ENCODE measurements around the gene ITCH. TPM values are rescaled to one million over a fixed set of nuclear protein-coding genes. Genes with fewer than 3 reads are reported as not detected.

ITCH gene
- total RNA-seq, 1 donor from 2014 or later, result 93.2 TPM

DNA sequence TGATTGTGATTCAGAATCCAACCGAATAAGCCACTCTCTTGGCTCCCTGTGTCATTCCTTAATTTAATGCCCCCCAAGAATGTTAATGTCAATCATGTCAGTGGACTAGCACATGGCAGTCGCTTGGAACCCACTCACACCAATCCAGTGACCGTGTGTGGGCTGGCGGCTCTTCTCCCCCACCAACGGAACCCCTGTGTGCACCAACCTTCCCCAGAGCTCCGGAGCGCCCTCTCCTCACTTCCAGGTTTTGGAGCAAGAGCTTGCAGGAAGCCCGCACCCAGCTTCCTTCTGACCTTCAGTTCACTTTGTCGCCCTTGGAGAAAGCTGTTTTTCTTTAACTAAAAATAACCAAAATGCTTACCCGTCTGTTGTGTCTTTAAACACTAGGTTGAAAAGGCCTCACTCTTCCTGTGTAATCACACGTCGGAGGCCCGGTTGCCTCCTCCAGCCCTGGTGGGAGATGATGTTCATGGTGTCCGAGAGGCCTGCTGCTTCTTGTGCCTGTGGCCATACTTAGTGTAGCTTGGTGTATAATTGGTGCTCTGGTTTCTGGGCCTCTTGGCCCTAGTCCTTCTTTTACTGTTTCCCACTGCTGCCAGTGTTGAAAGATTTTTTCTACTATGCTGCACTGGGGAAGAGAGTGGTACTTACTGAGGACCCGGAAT, 177.7 kb downstream of the ITCH start:
- TF ChIP-seq, protein P1, sequence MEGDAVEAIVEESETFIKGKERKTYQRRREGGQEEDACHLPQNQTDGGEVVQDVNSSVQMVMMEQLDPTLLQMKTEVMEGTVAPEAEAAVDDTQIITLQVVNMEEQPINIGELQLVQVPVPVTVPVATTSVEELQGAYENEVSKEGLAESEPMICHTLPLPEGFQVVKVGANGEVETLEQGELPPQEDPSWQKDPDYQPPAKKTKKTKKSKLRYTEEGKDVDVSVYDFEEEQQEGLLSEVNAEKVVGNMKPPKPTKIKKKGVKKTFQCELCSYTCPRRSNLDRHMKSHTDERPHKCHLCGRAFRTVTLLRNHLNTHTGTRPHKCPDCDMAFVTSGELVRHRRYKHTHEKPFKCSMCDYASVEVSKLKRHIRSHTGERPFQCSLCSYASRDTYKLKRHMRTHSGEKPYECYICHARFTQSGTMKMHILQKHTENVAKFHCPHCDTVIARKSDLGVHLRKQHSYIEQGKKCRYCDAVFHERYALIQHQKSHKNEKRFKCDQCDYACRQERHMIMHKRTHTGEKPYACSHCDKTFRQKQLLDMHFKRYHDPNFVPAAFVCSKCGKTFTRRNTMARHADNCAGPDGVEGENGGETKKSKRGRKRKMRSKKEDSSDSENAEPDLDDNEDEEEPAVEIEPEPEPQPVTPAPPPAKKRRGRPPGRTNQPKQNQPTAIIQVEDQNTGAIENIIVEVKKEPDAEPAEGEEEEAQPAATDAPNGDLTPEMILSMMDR (IDR thresholded peaks at IDR 0.05; ENCODE audit: insufficient read depth, low read length, severe bottlenecking), result no peak
- H3K36me3 ChIP-seq (ENCODE audit: control insufficient read depth, insufficient read depth, low read length), result peaks cover 23% of the 10 kb centered on the region
- DNase-seq (ENCODE audit: low read depth) (no peak), FAIRE-seq (no peak)
- no peak overlapping the region for H3K4me3 ChIP-seq (ENCODE audit: low read depth, low read length)
- no peaks in the 10 kb centered on the region for H3K27me3 ChIP-seq (ENCODE audit: control insufficient read depth, insufficient read depth, low read length)

GRCh38 chr20:34541264-34541901, 178.3 kb downstream of the ITCH start:
- no peak overlapping the region for H3K4me3 ChIP-seq (ENCODE audit: low read depth, low read length)
- peaks cover 17% of the 10 kb centered on the region for H3K36me3 ChIP-seq (ENCODE audit: control insufficient read depth, insufficient read depth, low read length)
- DNase-seq (ENCODE audit: low read depth) (no peak), FAIRE-seq (no peak)
- TF ChIP-seq, protein P1 (IDR thresholded peaks at IDR 0.05; ENCODE audit: insufficient read depth, low read length, severe bottlenecking), result no peak
- no peaks in the 10 kb centered on the region for H3K27me3 ChIP-seq (ENCODE audit: control insufficient read depth, insufficient read depth, low read length)

- H3K27me3 ChIP-seq (ENCODE audit: control insufficient read depth, insufficient read depth, low read length), result no peaks in the 10 kb centered on the region
- TF ChIP-seq, protein P1 (IDR thresholded peaks at IDR 0.05; ENCODE audit: insufficient read depth, low read length, severe bottlenecking), result no peak
- peaks cover 15% of the 10 kb centered on the region for H3K36me3 ChIP-seq (ENCODE audit: control insufficient read depth, insufficient read depth, low read length)
- DNase-seq (ENCODE audit: low read depth) (no peak), FAIRE-seq (no peak)
- H3K4me3 ChIP-seq (ENCODE audit: low read depth, low read length), result no peak overlapping the region
Observed at GRCh38 chr20:34541917-34542316, 178.8 kb downstream of the ITCH start.

DNA sequence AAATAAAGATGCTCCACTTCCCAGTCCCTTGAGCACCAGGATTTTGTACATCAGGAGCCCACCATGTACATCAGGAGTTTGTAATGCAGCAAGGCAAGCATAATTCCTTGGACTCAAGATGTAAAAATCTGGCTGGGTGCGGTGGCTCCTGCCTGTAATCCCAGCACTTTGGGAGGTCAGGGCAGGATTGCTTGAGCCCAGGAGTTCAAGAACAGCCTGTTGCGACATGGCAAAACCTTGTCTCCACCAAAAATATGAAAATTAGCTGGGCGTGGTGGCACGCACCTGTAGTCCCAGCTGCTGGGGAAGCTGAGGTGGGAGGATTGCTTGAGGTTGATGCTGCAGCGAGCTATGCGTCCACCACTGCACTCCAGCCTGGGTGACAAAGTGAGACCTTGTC, 179.4 kb downstream of the ITCH start:
- peaks cover 15% of the 10 kb centered on the region for H3K36me3 ChIP-seq (ENCODE audit: control insufficient read depth, insufficient read depth, low read length)

GRCh38 chr20:34543463-34544056, 180.5 kb downstream of the ITCH start:
- DNase-seq (ENCODE audit: low read depth) (no peak), FAIRE-seq (no peak)
- Histone ChIP-seq H3K36me3 (ENCODE audit: control insufficient read depth, insufficient read depth, low read length) (peaks cover 15% of the 10 kb centered on the region), H3K4me3 (ENCODE audit: low read depth, low read length) (no peak overlapping the region), H3K27me3 (ENCODE audit: control insufficient read depth, insufficient read depth, low read length) (no peaks in the 10 kb centered on the region)
- TF ChIP-seq, protein P1 (IDR thresholded peaks at IDR 0.05; ENCODE audit: insufficient read depth, low read length, severe bottlenecking), result no peak

More for the DNA sequence above, 179.4 kb downstream of the ITCH start:
- Histone ChIP-seq H3K4me3 (ENCODE audit: low read depth, low read length) (no peak overlapping the region), H3K27me3 (ENCODE audit: control insufficient read depth, insufficient read depth, low read length) (no peaks in the 10 kb centered on the region)
- FAIRE-seq (no peak), DNase-seq (ENCODE audit: low read depth) (no peak)
- TF ChIP-seq, protein P1 (IDR thresholded peaks at IDR 0.05; ENCODE audit: insufficient read depth, low read length, severe bottlenecking), result no peak
